ENCODE measurements around the gene VAPA.
"Not testable (repeated sequence)": the region's sequence is repeated elsewhere in the genome, so short reads cannot be mapped to it uniquely, and the experiment has no call there.

VAPA gene

DNA sequence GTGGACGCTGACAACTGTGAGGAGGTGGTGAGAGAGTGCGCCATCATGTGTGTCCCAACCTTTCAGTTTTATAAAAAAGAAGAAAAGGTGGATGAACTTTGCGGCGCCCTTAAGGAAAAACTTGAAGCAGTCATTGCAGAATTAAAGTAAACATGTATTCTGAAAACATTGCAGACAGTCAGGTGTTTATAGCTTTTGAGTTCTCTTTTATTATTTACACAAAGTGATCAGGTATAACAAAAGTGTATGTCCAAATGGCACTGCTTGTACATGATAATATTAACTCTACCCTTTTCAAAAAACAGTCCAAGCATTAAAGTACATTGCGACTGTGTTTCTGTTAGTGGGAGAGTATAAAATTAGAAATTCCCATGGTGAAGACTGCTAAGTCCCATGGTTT, 25.8 kb upstream of the VAPA start:
- Histone ChIP-seq H3K27ac (ENCODE audit: low read depth, low read length) (no peak overlapping the region), H3K4me1 (ENCODE audit: control insufficient read depth, insufficient read depth, low read length) (no peaks in the 10 kb centered on the region), H3K9ac (ENCODE audit: low read length) (no peak overlapping the region), H3K27me3 (ENCODE audit: control insufficient read depth, insufficient read depth, low read length) (no peaks in the 10 kb centered on the region), H3K36me3 (ENCODE audit: control insufficient read depth, insufficient read depth, low read length) (no peaks in the 10 kb centered on the region), H3K4me3 (ENCODE audit: low read depth, low read length) (no peak overlapping the region), H3K9me3 (ENCODE audit: control insufficient read depth, insufficient read depth, low read depth, low read length) (no peaks in the 10 kb centered on the region)

DNA sequence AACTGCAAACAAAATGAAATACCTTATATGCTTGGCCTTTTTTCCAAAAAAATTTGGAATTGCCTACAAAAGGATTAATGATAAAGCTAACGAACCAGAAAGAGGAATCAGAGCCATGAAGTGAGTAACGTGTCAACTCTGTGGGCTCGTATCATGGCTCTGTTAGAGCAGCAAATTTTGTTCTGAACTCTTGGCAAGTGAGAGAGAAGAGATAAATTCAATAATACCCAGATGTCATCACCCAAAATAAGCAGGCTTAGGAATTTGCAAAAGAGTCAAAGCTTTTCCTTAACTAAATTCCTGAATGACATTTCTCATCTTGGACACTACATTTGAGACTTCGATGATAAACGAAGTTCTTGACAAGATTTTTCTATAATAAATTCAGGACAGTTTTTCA, 23.6 kb upstream of the VAPA start:
- Histone ChIP-seq H3K36me3 (ENCODE audit: control insufficient read depth, insufficient read depth, low read length) (no peaks in the 10 kb centered on the region), H3K27ac (ENCODE audit: low read depth, low read length) (no peak overlapping the region), H3K9me3 (ENCODE audit: control insufficient read depth, insufficient read depth, low read depth, low read length) (no peaks in the 10 kb centered on the region), H3K9ac (ENCODE audit: low read length) (no peak overlapping the region), H3K4me3 (ENCODE audit: low read depth, low read length) (no peak overlapping the region), H3K27me3 (ENCODE audit: control insufficient read depth, insufficient read depth, low read length) (no peaks in the 10 kb centered on the region), H3K4me1 (ENCODE audit: control insufficient read depth, insufficient read depth, low read length) (no peaks in the 10 kb centered on the region)

DNA sequence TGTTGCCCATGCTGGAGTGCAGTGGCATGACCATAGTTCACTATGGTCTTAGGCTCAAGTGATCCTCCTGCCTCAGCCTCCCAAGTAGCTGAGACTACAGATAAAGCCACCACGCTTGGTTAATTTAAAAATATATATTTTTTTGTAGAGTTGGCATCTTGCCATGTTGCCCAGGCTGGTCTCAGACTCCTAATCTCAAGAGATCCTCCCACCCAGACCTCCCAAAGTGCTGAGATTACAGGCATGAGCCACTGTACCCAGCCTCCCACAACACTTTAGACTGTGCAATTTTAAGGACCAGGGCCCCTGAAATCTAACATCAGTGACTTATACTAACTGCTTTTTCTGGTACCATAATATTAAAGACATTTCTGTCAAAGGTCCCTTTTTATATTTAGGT, 22.9 kb upstream of the VAPA start:
- Histone ChIP-seq H3K4me1 (ENCODE audit: control insufficient read depth, insufficient read depth, low read length) (no peaks in the 10 kb centered on the region), H3K9ac (ENCODE audit: low read length) (no peak overlapping the region), H3K9me3 (ENCODE audit: control insufficient read depth, insufficient read depth, low read depth, low read length) (no peaks in the 10 kb centered on the region), H3K36me3 (ENCODE audit: control insufficient read depth, insufficient read depth, low read length) (no peaks in the 10 kb centered on the region), H3K27ac (ENCODE audit: low read depth, low read length) (no peak overlapping the region), H3K27me3 (ENCODE audit: control insufficient read depth, insufficient read depth, low read length) (no peaks in the 10 kb centered on the region), H3K4me3 (ENCODE audit: low read depth, low read length) (no peak overlapping the region)

DNA sequence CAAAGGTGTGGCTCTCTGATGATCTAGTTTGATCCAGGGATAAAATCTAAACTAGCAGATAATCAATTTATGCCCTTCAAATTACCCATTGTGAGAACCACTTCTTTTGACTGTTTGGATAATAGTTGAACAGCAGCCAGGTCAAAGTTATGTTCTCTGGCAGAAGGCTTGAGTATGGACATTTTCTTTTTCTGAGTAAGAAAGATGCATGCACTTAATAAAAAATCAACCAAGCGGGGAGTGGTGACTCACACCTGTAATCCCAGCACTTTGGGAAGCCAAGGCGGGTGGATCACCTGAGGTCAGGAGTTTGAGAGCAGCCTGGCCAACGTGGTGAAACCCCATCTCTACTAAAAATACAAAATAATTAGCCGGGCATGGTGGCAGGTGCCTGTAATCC, 22.3 kb upstream of the VAPA start:
- H3K36me3 ChIP-seq (ENCODE audit: control insufficient read depth, insufficient read depth, low read length); H3K27ac ChIP-seq (ENCODE audit: low read depth, low read length); H3K4me3 ChIP-seq (ENCODE audit: low read depth, low read length): not testable (repeated sequence)

DNA sequence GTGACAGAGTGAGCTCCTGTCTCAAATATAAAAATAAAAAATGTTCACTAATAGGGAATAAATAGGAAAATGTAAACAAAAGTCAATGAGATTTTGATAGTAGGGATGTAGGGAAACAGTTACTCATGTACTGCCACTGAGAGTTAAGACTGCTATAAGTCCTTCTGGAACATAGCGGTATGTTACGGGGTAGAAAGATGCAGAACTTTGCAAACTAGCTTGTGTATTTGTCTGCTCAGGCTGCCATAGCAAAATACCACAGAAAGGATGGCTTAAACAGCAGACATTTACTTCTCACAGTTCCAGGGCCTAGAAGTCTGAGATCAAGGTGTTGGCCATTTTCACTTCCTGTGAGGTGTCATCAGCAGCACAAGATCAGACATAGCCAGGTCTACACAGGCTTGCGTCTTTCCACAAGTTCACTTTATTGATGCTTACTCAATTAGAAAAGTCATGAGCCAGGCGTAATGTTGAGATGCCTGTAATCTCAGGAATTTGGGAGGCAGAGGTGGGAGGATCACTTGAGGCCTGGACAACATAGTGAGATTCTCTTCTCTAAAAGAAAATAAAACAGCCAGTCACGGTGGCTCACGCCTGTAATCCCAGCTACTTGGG, 19.3 kb upstream of the VAPA start:
- H3K9ac ChIP-seq (ENCODE audit: low read length): no peak overlapping the region
- no peaks in the 10 kb centered on the region for H3K9me3 ChIP-seq (ENCODE audit: control insufficient read depth, insufficient read depth, low read depth, low read length)
- H3K4me3 ChIP-seq (ENCODE audit: low read depth, low read length): no peak overlapping the region
- no peaks in the 10 kb centered on the region for H3K36me3 ChIP-seq (ENCODE audit: control insufficient read depth, insufficient read depth, low read length)
- no peak overlapping the region for H3K27ac ChIP-seq (ENCODE audit: low read depth, low read length)
- H3K27me3 ChIP-seq (ENCODE audit: control insufficient read depth, insufficient read depth, low read length): no peaks in the 10 kb centered on the region
- H3K4me1 ChIP-seq (ENCODE audit: control insufficient read depth, insufficient read depth, low read length): peaks cover 6% of the 10 kb centered on the region

More for the DNA sequence above, 22.3 kb upstream of the VAPA start:
- not testable (repeated sequence) for H3K9ac ChIP-seq (ENCODE audit: low read length); H3K9me3 ChIP-seq (ENCODE audit: control insufficient read depth, insufficient read depth, low read depth, low read length); H3K27me3 ChIP-seq (ENCODE audit: control insufficient read depth, insufficient read depth, low read length); H3K4me1 ChIP-seq (ENCODE audit: control insufficient read depth, insufficient read depth, low read length)

DNA sequence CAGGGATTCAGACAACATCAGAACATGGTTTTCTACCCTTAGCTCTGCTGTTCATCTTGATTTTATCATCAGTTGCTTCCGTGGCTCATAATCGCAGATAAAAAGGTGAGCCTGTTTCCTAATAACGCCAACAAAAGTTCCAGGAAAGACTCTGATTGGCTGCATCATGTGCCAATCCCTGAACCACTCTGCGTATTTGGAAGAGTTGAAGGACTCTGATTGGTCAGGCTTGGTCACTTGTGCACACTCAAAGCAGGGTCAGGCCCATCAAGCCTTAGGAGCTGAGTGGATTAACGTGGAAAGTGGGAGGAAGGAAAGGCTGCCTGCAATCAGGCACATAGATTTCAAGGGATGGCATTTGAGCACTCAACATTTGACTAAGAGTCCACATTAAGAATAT, 16.7 kb upstream of the VAPA start:
- Histone ChIP-seq H3K27ac (ENCODE audit: low read depth, low read length) (no peak overlapping the region), H3K9me3 (ENCODE audit: control insufficient read depth, insufficient read depth, low read depth, low read length) (no peaks in the 10 kb centered on the region), H3K4me1 (ENCODE audit: control insufficient read depth, insufficient read depth, low read length) (peaks cover 15% of the 10 kb centered on the region), H3K9ac (ENCODE audit: low read length) (no peak overlapping the region), H3K27me3 (ENCODE audit: control insufficient read depth, insufficient read depth, low read length) (no peaks in the 10 kb centered on the region), H3K4me3 (ENCODE audit: low read depth, low read length) (no peak overlapping the region), H3K36me3 (ENCODE audit: control insufficient read depth, insufficient read depth, low read length) (no peaks in the 10 kb centered on the region)

DNA sequence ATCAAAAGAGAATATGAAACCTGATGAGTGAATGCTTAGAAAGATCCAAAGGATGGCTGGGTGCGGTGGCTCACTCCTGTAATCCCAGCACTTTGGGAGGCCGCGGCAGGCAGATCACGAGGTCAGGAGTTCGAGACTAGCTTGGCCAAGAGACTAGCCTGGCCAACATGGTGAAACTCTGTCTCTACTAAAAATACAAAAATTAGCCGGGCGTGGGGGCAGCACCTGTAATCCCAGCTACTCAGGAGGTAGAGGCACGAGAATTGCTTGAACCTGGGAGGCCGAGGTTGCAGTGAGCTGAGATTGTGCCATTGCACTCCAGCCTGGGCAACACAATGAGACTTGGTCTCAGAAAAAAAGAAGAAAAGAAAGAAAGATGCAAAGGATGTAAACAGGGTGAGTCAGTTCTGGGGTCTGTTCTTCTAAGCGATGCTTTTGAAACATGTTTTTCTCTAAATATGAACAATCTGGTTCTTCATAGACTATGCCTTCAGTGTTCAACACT, 16.0 kb upstream of the VAPA start:
- peaks cover 15% of the 10 kb centered on the region for H3K4me1 ChIP-seq (ENCODE audit: control insufficient read depth, insufficient read depth, low read length)
- not testable (repeated sequence) for H3K36me3 ChIP-seq (ENCODE audit: control insufficient read depth, insufficient read depth, low read length); H3K27ac ChIP-seq (ENCODE audit: low read depth, low read length); H3K9me3 ChIP-seq (ENCODE audit: control insufficient read depth, insufficient read depth, low read depth, low read length); H3K4me3 ChIP-seq (ENCODE audit: low read depth, low read length); H3K9ac ChIP-seq (ENCODE audit: low read length); H3K27me3 ChIP-seq (ENCODE audit: control insufficient read depth, insufficient read depth, low read length)

DNA sequence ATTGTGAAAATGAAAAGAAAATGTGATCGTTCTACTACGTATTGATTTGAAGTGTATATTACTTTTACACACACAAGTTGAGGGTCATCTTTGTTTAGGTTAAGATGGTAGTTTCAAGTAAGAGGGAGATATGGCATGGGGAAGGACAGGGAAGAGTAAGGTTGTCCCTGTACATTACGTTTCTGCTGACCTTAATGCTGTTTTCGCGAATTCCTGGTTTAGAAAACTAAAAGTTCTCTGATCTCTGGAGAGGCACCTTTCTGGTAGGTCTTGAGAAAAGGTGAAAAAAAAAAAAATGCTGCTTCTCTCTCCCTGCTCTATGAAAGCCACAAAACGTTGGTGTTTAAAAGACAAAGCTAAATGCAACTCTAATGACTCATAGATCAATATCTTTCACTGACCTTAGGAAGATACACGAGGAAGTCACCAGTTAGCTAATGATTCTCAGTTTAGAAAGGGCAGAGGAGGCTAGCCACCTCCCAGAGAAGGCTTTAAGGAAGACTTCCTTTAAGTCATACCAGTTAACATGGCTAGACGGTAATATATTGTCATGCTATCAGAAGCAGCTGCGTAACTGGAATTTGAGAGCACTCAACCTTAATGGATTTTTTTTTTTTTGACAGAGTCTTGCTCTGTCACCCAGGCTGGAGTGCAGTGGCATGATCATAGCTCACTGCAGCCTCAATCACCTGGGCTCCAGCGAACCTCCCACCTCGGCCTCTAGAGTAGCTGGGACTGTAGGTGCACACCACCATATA, 14.8 kb upstream of the VAPA start:
- Histone ChIP-seq H3K9ac (ENCODE audit: low read length) (no peak overlapping the region), H3K36me3 (ENCODE audit: control insufficient read depth, insufficient read depth, low read length) (no peaks in the 10 kb centered on the region), H3K9me3 (ENCODE audit: control insufficient read depth, insufficient read depth, low read depth, low read length) (no peaks in the 10 kb centered on the region), H3K4me3 (ENCODE audit: low read depth, low read length) (no peak overlapping the region), H3K27me3 (ENCODE audit: control insufficient read depth, insufficient read depth, low read length) (no peaks in the 10 kb centered on the region), H3K27ac (ENCODE audit: low read depth, low read length) (no peak overlapping the region), H3K4me1 (ENCODE audit: control insufficient read depth, insufficient read depth, low read length) (peaks cover 15% of the 10 kb centered on the region)

DNA sequence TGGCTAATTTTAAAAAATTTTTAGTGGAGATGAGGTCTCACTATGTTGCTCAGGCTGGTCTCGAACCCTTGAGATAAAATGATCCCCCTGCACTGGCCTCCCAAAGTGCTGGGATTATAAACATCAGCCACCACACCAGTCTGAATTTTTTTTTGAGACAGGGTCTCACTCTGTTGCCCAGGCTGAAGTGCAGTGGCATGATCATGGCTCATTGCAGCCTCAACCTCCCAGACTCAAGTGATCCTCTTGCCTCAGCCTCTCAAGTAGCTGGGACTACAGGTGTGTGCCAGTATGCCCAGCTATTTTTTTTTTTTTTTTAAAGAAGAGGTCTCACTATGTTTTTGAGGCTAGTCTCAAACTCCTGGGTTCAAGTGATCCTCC, 14.3 kb upstream of the VAPA start:
- not testable (repeated sequence) for H3K36me3 ChIP-seq (ENCODE audit: control insufficient read depth, insufficient read depth, low read length); H3K27me3 ChIP-seq (ENCODE audit: control insufficient read depth, insufficient read depth, low read length); H3K4me3 ChIP-seq (ENCODE audit: low read depth, low read length); H3K9ac ChIP-seq (ENCODE audit: low read length); H3K9me3 ChIP-seq (ENCODE audit: control insufficient read depth, insufficient read depth, low read depth, low read length); H3K27ac ChIP-seq (ENCODE audit: low read depth, low read length)
- peaks cover 15% of the 10 kb centered on the region for H3K4me1 ChIP-seq (ENCODE audit: control insufficient read depth, insufficient read depth, low read length)

DNA sequence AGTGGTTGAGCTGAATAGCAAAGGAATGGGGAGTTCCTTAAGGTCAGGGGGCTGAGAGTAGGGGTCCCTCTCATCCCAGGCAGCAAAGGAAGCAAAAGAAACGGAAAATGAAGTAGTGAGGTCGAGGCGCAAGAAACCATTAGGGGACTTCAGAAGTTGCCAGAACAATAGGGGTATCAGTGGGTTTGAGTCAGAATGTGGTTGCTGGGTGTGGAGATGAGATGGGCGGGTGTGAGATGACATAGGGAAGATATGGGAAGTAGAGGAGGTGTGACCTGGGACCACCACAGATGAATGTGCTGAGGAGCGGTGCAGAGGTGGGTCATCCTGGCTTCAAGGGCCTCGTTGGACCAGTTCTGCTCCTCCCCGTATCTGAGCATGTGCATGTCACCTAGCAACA, 13.1 kb upstream of the VAPA start:
- Histone ChIP-seq H3K9me3 (ENCODE audit: control insufficient read depth, insufficient read depth, low read depth, low read length) (no peaks in the 10 kb centered on the region), H3K9ac (ENCODE audit: low read length) (no peak overlapping the region), H3K27me3 (ENCODE audit: control insufficient read depth, insufficient read depth, low read length) (no peaks in the 10 kb centered on the region), H3K4me1 (ENCODE audit: control insufficient read depth, insufficient read depth, low read length) (peaks cover 15% of the 10 kb centered on the region), H3K36me3 (ENCODE audit: control insufficient read depth, insufficient read depth, low read length) (no peaks in the 10 kb centered on the region), H3K4me3 (ENCODE audit: low read depth, low read length) (no peak overlapping the region), H3K27ac (ENCODE audit: low read depth, low read length) (no peak overlapping the region)

DNA sequence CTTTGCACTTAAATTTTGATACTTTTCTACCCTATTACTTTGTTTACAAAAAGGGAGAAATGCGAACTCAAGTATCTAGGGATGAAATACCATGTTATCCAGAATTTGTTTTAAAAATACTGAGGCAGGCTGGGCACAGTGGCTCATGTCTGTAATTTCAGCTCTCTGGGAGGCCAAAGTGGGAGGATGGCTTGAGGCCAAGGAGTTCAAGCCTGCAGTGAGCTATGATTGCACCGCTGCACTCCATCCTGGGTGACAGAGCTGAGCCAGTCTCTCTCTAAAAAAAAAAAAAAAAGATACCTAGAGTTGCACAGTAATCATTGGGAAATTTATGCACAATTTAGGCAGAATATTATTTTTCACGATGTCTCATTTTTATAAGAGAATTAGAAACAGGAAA, 12.4 kb upstream of the VAPA start:
- no peak overlapping the region for H3K9ac ChIP-seq (ENCODE audit: low read length)
- H3K4me3 ChIP-seq (ENCODE audit: low read depth, low read length): no peak overlapping the region
- no peaks in the 10 kb centered on the region for H3K36me3 ChIP-seq (ENCODE audit: control insufficient read depth, insufficient read depth, low read length)
- H3K4me1 ChIP-seq (ENCODE audit: control insufficient read depth, insufficient read depth, low read length): peaks cover 15% of the 10 kb centered on the region
- H3K27me3 ChIP-seq (ENCODE audit: control insufficient read depth, insufficient read depth, low read length): no peaks in the 10 kb centered on the region
- no peak overlapping the region for H3K27ac ChIP-seq (ENCODE audit: low read depth, low read length)
- no peaks in the 10 kb centered on the region for H3K9me3 ChIP-seq (ENCODE audit: control insufficient read depth, insufficient read depth, low read depth, low read length)

Measured in HUES6 (cell line).